Measurements from ENCODE around the gene FNDC11.

FNDC11 gene

GRCh38 chr20:63536241-63536977 lies 17.6 kb upstream of the FNDC11 start:
- no peaks in the 10 kb centered on the region for H3K9me3 ChIP-seq (ENCODE audit: severe bottlenecking)
- TF ChIP-seq CTCF (IDR thresholded peaks at IDR 0.05; ENCODE audit: poor library complexity, severe bottlenecking) = no peak
- H3K27ac ChIP-seq (ENCODE audit: poor library complexity, severe bottlenecking) = peak overlapping the region; percentile 81
- peaks cover 5% of the 10 kb centered on the region; the same call in 1 of the 2 replicates for H3K36me3 ChIP-seq (ENCODE audit: low read depth)
- peaks cover 30% of the 10 kb centered on the region for H3K4me1 ChIP-seq (ENCODE audit: insufficient read depth, poor library complexity, severe bottlenecking)
- peak overlapping the region; percentile 37 for H3K4me3 ChIP-seq (ENCODE audit: severe bottlenecking)
- peak; percentile 89 for DNase-seq (ENCODE audit: low spot score)
- peak; percentile 2; the same call in 2 of the 3 replicates for ATAC-seq (ENCODE audit: low read depth)
- H3K27me3 ChIP-seq (ENCODE audit: insufficient read depth, poor library complexity, severe bottlenecking) = no peaks in the 10 kb centered on the region

- no peaks in the 10 kb centered on the region for H3K27me3 ChIP-seq (ENCODE audit: insufficient read depth, poor library complexity, severe bottlenecking)
- peak within 1 kb of the TSS; percentile 81 for H3K27ac ChIP-seq (ENCODE audit: poor library complexity, severe bottlenecking)
Measured at GRCh38 chr20:63536997-63537524, 16.9 kb upstream of the FNDC11 start, which contains the start of gene PTK6. PTK6 (minus strand) TSS chr20:63537376; CDS start chr20:63537314, 62 bp downstream.

GRCh38 chr20:63537525-63538203 lies 16.3 kb upstream of the FNDC11 start:
- Histone ChIP-seq H3K27ac (ENCODE audit: poor library complexity, severe bottlenecking) (peak overlapping the region; percentile 81), H3K4me1 (ENCODE audit: insufficient read depth, poor library complexity, severe bottlenecking) (peaks cover 30% of the 10 kb centered on the region), H3K4me3 (ENCODE audit: severe bottlenecking) (peak overlapping the region; percentile 37), H3K27me3 (ENCODE audit: insufficient read depth, poor library complexity, severe bottlenecking) (no peaks in the 10 kb centered on the region), H3K9me3 (ENCODE audit: severe bottlenecking) (no peaks in the 10 kb centered on the region), H3K36me3 (ENCODE audit: low read depth) (no peaks in the 10 kb centered on the region)
- peak; percentile 90 for DNase-seq (ENCODE audit: low spot score)
- peak; percentile 85 for ATAC-seq (ENCODE audit: low read depth)
- TF ChIP-seq CTCF (IDR thresholded peaks at IDR 0.05; ENCODE audit: poor library complexity, severe bottlenecking) = peak; percentile 100

More at GRCh38 chr20:63536997-63537524, 16.9 kb upstream of the FNDC11 start, which contains the start of gene PTK6:
- H3K36me3 ChIP-seq (ENCODE audit: low read depth) = peaks cover under 1% of the 10 kb centered on the region; the same call in 1 of the 2 replicates
- peak within 1 kb of the TSS; percentile 37 for H3K4me3 ChIP-seq (ENCODE audit: severe bottlenecking)
- no peaks in the 10 kb centered on the region for H3K9me3 ChIP-seq (ENCODE audit: severe bottlenecking)
- DNase-seq (ENCODE audit: low spot score) (no peak), ATAC-seq (ENCODE audit: low read depth) (peak; percentile 30)
- no peak for TF ChIP-seq CTCF (IDR thresholded peaks at IDR 0.05; ENCODE audit: poor library complexity, severe bottlenecking)
- peaks cover 30% of the 10 kb centered on the region for H3K4me1 ChIP-seq (ENCODE audit: insufficient read depth, poor library complexity, severe bottlenecking)

- H3K9me3 ChIP-seq (ENCODE audit: severe bottlenecking) = no peaks in the 10 kb centered on the region
- peak overlapping the region; percentile 81 for H3K27ac ChIP-seq (ENCODE audit: poor library complexity, severe bottlenecking)
- H3K36me3 ChIP-seq (ENCODE audit: low read depth) = no peaks in the 10 kb centered on the region
- DNase-seq (ENCODE audit: low spot score) (peak; percentile 88), ATAC-seq (ENCODE audit: low read depth) (peak; percentile 2)
- H3K4me3 ChIP-seq (ENCODE audit: severe bottlenecking) = peak overlapping the region; percentile 37
- peak; percentile 99 for TF ChIP-seq CTCF (IDR thresholded peaks at IDR 0.05; ENCODE audit: poor library complexity, severe bottlenecking)
- H3K27me3 ChIP-seq (ENCODE audit: insufficient read depth, poor library complexity, severe bottlenecking) = no peaks in the 10 kb centered on the region
- peaks cover 30% of the 10 kb centered on the region for H3K4me1 ChIP-seq (ENCODE audit: insufficient read depth, poor library complexity, severe bottlenecking)
Measured at GRCh38 chr20:63538204-63539091, 15.5 kb upstream of the FNDC11 start.
